Osteocyte (in vitro differentiated cells): Measurements from ENCODE around the gene TARS3. TPM values are rescaled to one million over a fixed set of nuclear protein-coding genes. Genes with fewer than 3 reads are reported as not detected.

ENCODE experiments used
- DNase-seq: peaks from one replicate; pipeline ENCODE4 v3.0.0; 2021; ENCODE audit warnings: mixed read lengths; ENCODE audit not compliant: unreplicated experiment; ENCODE audit errors: extremely low spot score
- H3K27ac Mint-ChIP-seq: one replicate; pipeline ENCODE4 v1.8.0; 2021; ENCODE audit warnings: mild to moderate bottlenecking, mixed read lengths; ENCODE audit not compliant: unreplicated experiment
- H3K27me3 Mint-ChIP-seq: one replicate; pipeline ENCODE4 v1.8.0; 2021; ENCODE audit warnings: mixed read lengths; ENCODE audit not compliant: unreplicated experiment
- H3K36me3 Mint-ChIP-seq: one replicate; pipeline ENCODE4 v1.8.0; 2021; ENCODE audit warnings: mixed read lengths; ENCODE audit not compliant: unreplicated experiment
- H3K4me1 Mint-ChIP-seq: one replicate; pipeline ENCODE4 v1.8.0; 2021; ENCODE audit warnings: mixed read lengths; ENCODE audit not compliant: unreplicated experiment
- H3K4me3 Mint-ChIP-seq: one replicate; pipeline ENCODE4 v1.8.0; 2021; ENCODE audit warnings: mild to moderate bottlenecking, moderate library complexity, mixed read lengths; ENCODE audit not compliant: unreplicated experiment
- H3K9me3 Mint-ChIP-seq: one replicate; pipeline ENCODE4 v1.8.0; 2021; ENCODE audit warnings: mixed read lengths; ENCODE audit not compliant: unreplicated experiment
- CTCF ChIP-seq: fragments of 200-600 bp; sonication (generic); IDR thresholded peaks from 2 replicates; pipeline ENCODE4 v1.5.0; 2021; ENCODE audit warnings: antibody characterized with exemption, mild to moderate bottlenecking, moderate library complexity
- total RNA-seq: library from RNA; stranded (reverse); gene quantifications from 2 replicates; pipeline ENCODE4 v1.2.1, GENCODE V29; 2021

Gene TARS3
- total RNA-seq, 1 donor from 2014 or later: 16.0 TPM

- Mint-ChIP-seq H3K9me3 (no peaks in the 10 kb centered on the region), H3K27ac (no peak overlapping the region), H3K4me1 (peaks cover 31% of the 10 kb centered on the region)
These were observed 110.2 kb downstream of the TARS3 start for GRCh38 chr15:101614001-101614585.

GRCh38 chr15:101613130-101614000 is 110.9 kb downstream of the TARS3 start:
- TF ChIP-seq CTCF: no peak
- H3K4me3 Mint-ChIP-seq: no peak overlapping the region
- DNase-seq: no peak
- H3K9me3 Mint-ChIP-seq: no peaks in the 10 kb centered on the region
- H3K27me3 Mint-ChIP-seq: no peaks in the 10 kb centered on the region
- peaks cover 31% of the 10 kb centered on the region for H3K4me1 Mint-ChIP-seq
- no peak overlapping the region for H3K27ac Mint-ChIP-seq
- no peaks in the 10 kb centered on the region for H3K36me3 Mint-ChIP-seq

More at GRCh38 chr15:101614001-101614585, 110.2 kb downstream of the TARS3 start:
- Mint-ChIP-seq H3K36me3 (no peaks in the 10 kb centered on the region), H3K27me3 (no peaks in the 10 kb centered on the region), H3K4me3 (no peak overlapping the region)
- no peak for TF ChIP-seq CTCF
- no peak for DNase-seq

- no peaks in the 10 kb centered on the region for H3K36me3 Mint-ChIP-seq
- no peak for DNase-seq
- H3K4me3 Mint-ChIP-seq: no peak overlapping the region
- H3K4me1 Mint-ChIP-seq: peaks cover 32% of the 10 kb centered on the region
- H3K27ac Mint-ChIP-seq: no peak overlapping the region
- no peak for TF ChIP-seq CTCF
- no peaks in the 10 kb centered on the region for H3K27me3 Mint-ChIP-seq
- no peaks in the 10 kb centered on the region for H3K9me3 Mint-ChIP-seq
These were observed 111.6 kb downstream of the TARS3 start for GRCh38 chr15:101612676-101613075.

GRCh38 chr15:101611580-101612299 is 112.5 kb downstream of the TARS3 start:
- Mint-ChIP-seq H3K36me3 (no peaks in the 10 kb centered on the region), H3K4me3 (no peak overlapping the region), H3K27me3 (no peaks in the 10 kb centered on the region), H3K4me1 (peaks cover 31% of the 10 kb centered on the region), H3K27ac (no peak overlapping the region), H3K9me3 (no peaks in the 10 kb centered on the region)
- TF ChIP-seq CTCF: no peak
- no peak for DNase-seq

GRCh38 chr15:101611007-101611406 is 113.3 kb downstream of the TARS3 start:
- DNase-seq: no peak
- Mint-ChIP-seq H3K27ac (no peak overlapping the region), H3K27me3 (peaks cover 2% of the 10 kb centered on the region), H3K4me1 (peaks cover 24% of the 10 kb centered on the region), H3K36me3 (no peaks in the 10 kb centered on the region), H3K4me3 (no peak overlapping the region), H3K9me3 (no peaks in the 10 kb centered on the region)
- no peak for TF ChIP-seq CTCF
